Common myeloid progenitor, CD34-positive (primary cell): ENCODE measurements around the gene AHDC1.
A peak's percentile ranks its signal among the peaks of the same experiment; 100 is the strongest.

Experiments
- CTCF ChIA-PET: fragments of 350-600 bp; sonication (Branson Sonifier 250); formaldehyde crosslinking; loops from one replicate; lab custom pipeline; 2021; ENCODE audit warnings: antibody characterized with exemption; lab: Charles Lee
- POLR2A ChIA-PET: fragments of 350-600 bp; sonication (Branson Sonifier 250); formaldehyde crosslinking; loops from one replicate; lab custom pipeline; 2021; ENCODE audit warnings: antibody characterized with exemption; lab: Charles Lee
- DNase-seq, 3 donors: peaks; one replicate each; pipeline versions ENCODE4 v3.0.0 to v3.0.0-alpha.2; 2013
- H3K27ac ChIP-seq, 2 experiments: 1 replicate in 1 of 2; 2 replicates in 1 of 2; pipeline ENCODE4 v1.7.0; 2013; ENCODE audit warnings: inconsistent platforms in 2 of 2, low read length in 2 of 2, mild to moderate bottlenecking in 2 of 2, low read depth in 1 of 2, moderate library complexity in 1 of 2; ENCODE audit not compliant: severe bottlenecking in 2 of 2, insufficient read depth in 1 of 2, poor library complexity in 1 of 2
- H3K27me3 ChIP-seq, 5 experiments: replicated peaks in 2 of 5; 1 replicate in 3 of 5; 2 replicates in 2 of 5; pipeline versions ENCODE4 v1.6.1 to v1.7.0; 2013; ENCODE audit warnings: low read length in 4 of 5, mild to moderate bottlenecking in 2 of 5, moderate library complexity in 2 of 5, inconsistent platforms in 1 of 5; ENCODE audit not compliant: insufficient read depth in 5 of 5, control insufficient read depth in 4 of 5
- H3K36me3 ChIP-seq, 4 experiments: 1 replicate in 2 of 4; 2 replicates in 2 of 4; pipeline versions ENCODE4 v1.6.1 to v1.7.0; 2013; ENCODE audit warnings: low read length in 3 of 4, control low read depth in 1 of 4, mild to moderate bottlenecking in 1 of 4; ENCODE audit not compliant: control insufficient read depth in 4 of 4, insufficient read depth in 4 of 4
- H3K4me1 ChIP-seq, 4 experiments: 1 replicate in 3 of 4; 2 replicates in 1 of 4; pipeline versions ENCODE4 v1.6.1 to v1.7.1; 2013; ENCODE audit warnings: low read length in 3 of 4, mild to moderate bottlenecking in 3 of 4, control low read depth in 1 of 4, inconsistent platforms in 1 of 4, moderate library complexity in 1 of 4; ENCODE audit not compliant: control insufficient read depth in 4 of 4, insufficient read depth in 4 of 4; ENCODE audit errors: control extremely low read depth in 1 of 4
- H3K4me3 ChIP-seq, 7 experiments: 1 replicate in 4 of 7; 2 replicates in 3 of 7; pipeline versions ENCODE4 v1.5.1 to v1.7.0; 2013; ENCODE audit warnings: mild to moderate bottlenecking in 7 of 7, low read length in 6 of 7, moderate library complexity in 6 of 7, inconsistent platforms in 2 of 7, low read depth in 2 of 7, control low read depth in 1 of 7; ENCODE audit not compliant: insufficient read depth in 4 of 7, control insufficient read depth in 1 of 7; ENCODE audit errors: extremely low read depth in 1 of 7
- H3K9me3 ChIP-seq, 5 experiments: 1 replicate in 4 of 5; 2 replicates in 1 of 5; pipeline versions ENCODE4 v1.6.1 to v1.7.1; 2013; ENCODE audit warnings: low read length in 4 of 5, mild to moderate bottlenecking in 2 of 5, inconsistent platforms in 1 of 5, low read depth in 1 of 5, moderate library complexity in 1 of 5; ENCODE audit not compliant: control insufficient read depth in 4 of 5, insufficient read depth in 2 of 5; ENCODE audit errors: control extremely low read depth in 1 of 5
- WGBS: methylation state at CpG from one replicate; pipeline ENCODE4 v1.1.5; 2013; ENCODE audit not compliant: insufficient coverage; 5-methylcytosine and 5-hydroxymethylcytosine counted together

The AHDC1 gene

DNA sequence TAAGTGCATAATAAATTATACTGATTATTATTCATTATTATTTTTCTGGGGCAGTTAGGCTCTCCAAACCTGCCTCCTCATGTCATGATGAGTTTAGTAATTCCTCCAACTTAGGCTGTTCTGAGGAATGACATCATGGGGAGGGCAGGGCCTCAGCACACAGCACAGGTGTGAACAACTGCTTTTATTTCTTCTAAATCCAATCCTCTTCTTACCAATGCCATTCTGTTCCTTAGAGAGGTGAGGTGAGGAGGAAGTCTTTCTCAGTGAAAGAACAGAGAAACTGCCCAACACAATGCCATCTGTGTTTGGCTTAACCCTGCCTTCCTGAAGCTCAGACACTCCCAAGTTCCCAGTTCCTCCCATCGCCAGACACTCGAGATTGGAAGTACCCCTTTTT, 68.6 kb downstream of the AHDC1 start:
- no peaks in the 10 kb centered on the region for H3K9me3 ChIP-seq
- WGBS: 63% methylated on average over 2 of the region's 2 CpGs
- no peaks in the 10 kb centered on the region for H3K27me3 ChIP-seq
- peaks cover 0 to 57% (median 31%) of the 10 kb centered on the region in 4 experiments for H3K36me3 ChIP-seq
- no peak overlapping the region for H3K27ac ChIP-seq
- CTCF ChIA-PET: interaction anchor here (0.6 to 2.6 kb wide), 3 partner anchors 22 to 223 kb away, joined by 3 to 12 read pairs (median 5); no protein-coding TSS in a partner anchor
- peaks cover 0 to 22% (median 5%) of the 10 kb centered on the region in 4 experiments for H3K4me1 ChIP-seq
- POLR2A ChIA-PET: no interaction called here
- no peak for DNase-seq
- H3K4me3 ChIP-seq: no peak overlapping the region

DNA sequence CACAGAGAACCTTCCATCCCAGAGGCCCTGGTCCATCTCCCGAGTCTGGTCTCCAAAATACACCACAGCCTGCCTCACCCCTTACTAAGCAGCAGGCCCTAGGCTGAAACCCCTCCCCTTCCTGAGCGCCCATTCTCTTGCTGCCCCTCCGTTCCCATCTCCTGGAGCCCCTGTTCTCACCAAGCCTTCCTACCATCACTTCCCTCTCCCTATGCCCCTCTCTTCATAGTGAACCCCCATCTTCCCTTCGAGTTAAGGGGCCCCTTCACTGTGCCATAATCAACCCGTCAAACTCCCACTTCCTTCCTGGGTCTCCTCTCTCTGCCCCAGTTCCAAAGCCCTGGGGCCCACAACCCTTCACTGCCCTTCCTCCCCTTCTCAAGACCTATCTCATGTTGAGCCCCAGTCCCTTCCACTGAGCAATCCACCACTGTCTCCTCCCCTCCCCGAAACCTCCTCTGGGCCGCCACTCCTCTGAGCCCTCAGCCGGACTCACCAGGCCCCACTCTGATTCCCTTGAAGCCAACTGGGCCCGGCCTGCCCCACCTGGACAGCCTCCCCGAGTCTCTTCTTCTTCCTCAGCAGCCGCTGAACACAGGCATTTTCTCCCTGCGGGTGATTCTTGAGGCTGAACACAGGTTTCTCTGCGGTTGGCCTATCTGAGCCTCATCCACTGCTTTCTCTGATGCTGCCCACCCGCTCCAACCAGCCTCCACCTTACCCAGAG, 71.8 kb downstream of the AHDC1 start:
- CTCF ChIA-PET: interaction anchor here (1.6 kb wide), 1 partner anchor 9 kb away, joined by 4 read pairs; no protein-coding TSS in a partner anchor

DNA sequence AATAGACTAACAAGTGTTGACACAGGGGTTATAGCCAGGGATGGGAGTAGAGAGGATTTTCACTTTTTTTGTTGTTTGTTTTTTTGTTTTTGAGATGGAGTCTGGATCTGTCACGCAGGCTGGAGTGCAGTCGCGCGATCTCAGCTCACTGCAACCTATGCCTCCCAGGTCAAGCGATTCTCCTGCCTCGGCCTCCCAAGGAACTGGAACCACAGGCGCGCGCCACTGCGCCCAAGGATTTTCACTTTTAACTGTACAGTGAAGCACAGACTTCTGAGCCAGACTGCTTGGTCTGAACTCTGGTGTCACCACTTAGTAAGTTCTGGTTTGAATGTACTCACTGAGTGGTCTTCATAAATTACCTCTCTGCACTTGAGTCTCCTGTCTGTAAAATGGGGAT, 73.8 kb downstream of the AHDC1 start:
- peaks cover 5 to 61% (median 45%) of the 10 kb centered on the region in 4 experiments for H3K4me1 ChIP-seq
- CTCF ChIA-PET: interaction anchor here (0.9 to 1.3 kb wide), 2 partner anchors 13 to 20 kb away, joined by 3 read pairs; no protein-coding TSS in a partner anchor
- POLR2A ChIA-PET: no interaction called here

More for the DNA sequence above, 71.8 kb downstream of the AHDC1 start:
- POLR2A ChIA-PET: no interaction called here
- Histone ChIP-seq H3K4me3 (no peak overlapping the region), H3K27me3 (no peaks in the 10 kb centered on the region), H3K9me3 (no peaks in the 10 kb centered on the region), H3K27ac (peak overlapping the region in 1 of 2 experiments; percentile 5), H3K36me3 (peaks cover 0 to 40% (median 23%) of the 10 kb centered on the region in 4 experiments), H3K4me1 (peaks cover 0 to 41% (median 26%) of the 10 kb centered on the region in 4 experiments)
- no peak for DNase-seq
- 82% methylated on average over 13 of the region's 14 CpGs for WGBS

DNA sequence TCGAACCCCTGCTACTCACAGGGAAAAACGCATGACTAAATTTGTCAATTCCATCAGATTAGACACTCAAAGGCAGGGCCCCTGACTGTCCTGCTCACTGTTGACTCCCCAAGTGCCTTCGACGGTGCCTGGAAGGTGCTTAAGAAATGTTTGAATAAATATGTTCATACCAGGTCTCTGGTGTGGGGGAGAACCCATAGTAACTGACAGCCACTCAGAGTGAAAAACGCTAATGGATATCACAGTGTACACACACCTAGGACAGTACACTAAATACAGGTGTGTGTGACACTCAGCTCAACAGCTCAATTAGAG, 74.3 kb downstream of the AHDC1 start:
- CTCF ChIA-PET: no interaction called here
- POLR2A ChIA-PET: no interaction called here
- WGBS: 98% methylated on average over 4 of the region's 5 CpGs
- Histone ChIP-seq H3K27ac (peak overlapping the region in 1 of 2 experiments; percentile 14), H3K36me3 (peaks cover 0 to 21% (median 14%) of the 10 kb centered on the region in 4 experiments), H3K27me3 (no peaks in the 10 kb centered on the region), H3K9me3 (no peaks in the 10 kb centered on the region), H3K4me1 (peaks cover 5 to 66% (median 50%) of the 10 kb centered on the region in 4 experiments), H3K4me3 (no peak overlapping the region)
- DNase-seq: no peak

More for the DNA sequence above, 73.8 kb downstream of the AHDC1 start:
- no peak for DNase-seq
- Histone ChIP-seq H3K9me3 (no peaks in the 10 kb centered on the region), H3K4me3 (no peak overlapping the region), H3K27me3 (no peaks in the 10 kb centered on the region), H3K36me3 (peaks cover 0 to 27% (median 16%) of the 10 kb centered on the region in 4 experiments), H3K27ac (no peak overlapping the region)
- WGBS: 99% methylated on average over 10 of the region's 10 CpGs

DNA sequence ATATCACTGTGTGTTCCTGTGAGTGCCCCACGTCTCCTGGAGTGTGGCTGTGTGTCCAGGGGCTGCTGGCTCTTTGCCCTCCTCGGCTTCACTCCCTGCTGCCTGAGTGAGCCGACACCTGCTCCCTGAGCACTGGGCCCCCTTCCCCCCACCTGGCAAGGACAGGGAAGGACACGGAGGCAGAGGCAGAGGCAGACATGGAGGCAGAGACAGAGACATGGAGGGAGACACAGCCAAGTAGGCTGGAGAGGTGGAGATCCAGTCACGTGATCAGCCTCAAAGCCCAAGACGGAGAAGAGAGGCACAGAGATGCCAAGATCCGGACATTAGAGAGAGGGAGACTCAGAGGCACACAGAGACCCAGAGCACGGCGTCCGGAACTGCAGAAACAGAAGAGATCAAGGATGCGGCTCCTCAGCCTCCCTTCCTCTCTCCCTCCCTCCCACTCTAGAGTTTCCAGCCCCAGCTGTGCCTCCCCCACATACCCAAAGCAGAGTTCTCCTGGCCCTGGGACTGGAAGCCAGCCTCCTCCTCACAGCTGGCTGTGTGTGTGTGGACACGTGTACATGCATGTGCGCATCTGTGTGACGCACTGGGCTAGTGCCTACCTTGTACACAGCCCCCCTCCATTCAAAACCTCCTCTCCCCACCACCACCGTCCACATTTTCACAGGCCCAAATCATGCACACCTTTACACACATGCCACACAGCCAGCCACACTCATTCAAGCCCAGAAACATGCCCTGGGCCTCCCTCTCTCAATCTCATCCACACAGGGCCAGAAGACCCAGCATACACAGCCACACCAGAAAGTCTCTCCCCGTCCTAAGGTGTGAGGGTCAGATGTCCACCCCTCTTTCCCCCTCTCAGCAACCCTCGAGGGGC, 74.9 kb downstream of the AHDC1 start:
- H3K4me1 ChIP-seq: peaks cover 8 to 72% (median 56%) of the 10 kb centered on the region in 4 experiments
- CTCF ChIA-PET: no interaction called here

DNA sequence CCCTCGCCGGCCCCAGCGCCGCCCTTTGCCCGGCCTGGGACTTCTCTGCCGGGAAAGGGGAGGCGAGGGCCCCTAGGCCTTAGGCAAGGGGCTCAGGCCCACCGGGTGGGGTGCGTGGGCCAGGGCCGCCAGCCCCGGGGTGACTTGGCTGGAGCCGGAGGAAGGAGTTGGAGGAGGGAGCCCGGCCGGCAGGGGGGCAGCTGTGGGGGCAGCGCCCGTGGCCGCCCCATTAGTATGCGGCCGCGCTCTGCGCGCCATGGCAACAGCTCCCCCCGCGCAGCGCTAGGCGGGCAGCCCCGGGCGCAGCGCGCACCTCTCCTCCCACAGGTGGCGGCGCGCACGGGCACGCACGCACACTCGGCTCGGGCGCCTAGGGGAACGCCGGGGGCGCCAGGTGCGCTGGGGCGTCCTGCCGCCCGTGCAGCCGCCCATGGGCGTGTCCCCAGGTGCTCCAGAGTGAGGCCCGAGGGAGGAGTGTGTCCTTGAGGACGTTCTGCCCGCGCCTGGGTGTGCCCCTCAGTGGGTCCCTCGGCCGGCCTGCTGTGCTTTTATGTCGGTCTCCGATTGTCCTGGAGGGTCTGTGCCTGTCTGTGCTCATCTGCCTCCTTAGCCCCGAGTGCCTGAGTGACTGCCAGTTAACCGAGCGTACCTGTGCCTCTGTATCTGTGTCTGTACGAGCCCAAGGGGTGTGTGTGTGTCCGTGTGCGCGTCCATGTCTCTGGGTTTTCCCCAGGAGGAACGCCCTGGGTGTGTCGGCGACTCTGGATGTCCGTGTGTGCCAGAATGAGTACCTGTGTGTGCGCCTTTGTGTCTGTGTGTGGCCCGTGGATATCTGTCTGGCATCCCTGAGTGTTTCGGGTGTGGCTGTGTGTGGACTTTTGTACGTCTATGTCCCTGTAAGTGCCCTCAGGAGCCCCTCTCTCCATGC, 75.8 kb downstream of the AHDC1 start:
- CTCF ChIA-PET: interaction anchor here (1.8 kb wide), 1 partner anchor 28 kb away, joined by 5 read pairs; no protein-coding TSS in a partner anchor
- POLR2A ChIA-PET: interaction anchor here (0.6 to 2.5 kb wide), 3 partner anchors 28 to 142 kb away, joined by 5 to 7 read pairs (median 5); partner anchors contain the start of gene WASF2
- Histone ChIP-seq H3K27ac (peak overlapping the region in 1 of 2 experiments; percentile 46), H3K36me3 (peaks cover 0 to 8% (median 3%) of the 10 kb centered on the region in 4 experiments), H3K27me3 (no peaks in the 10 kb centered on the region), H3K4me3 (peak overlapping the region; percentile 25 to 76 (median 67)), H3K4me1 (peaks cover 8 to 81% (median 65%) of the 10 kb centered on the region in 4 experiments), H3K9me3 (no peaks in the 10 kb centered on the region)
- WGBS: 6% methylated on average over 47 of the region's 71 CpGs
- peak in 2 of 3 donors; percentile 66 to 77 for DNase-seq

More for the DNA sequence above, 74.9 kb downstream of the AHDC1 start:
- H3K27ac ChIP-seq: peak overlapping the region in 1 of 2 experiments; percentile 14
- H3K36me3 ChIP-seq: peaks cover 0 to 17% (median 10%) of the 10 kb centered on the region in 4 experiments
- WGBS: 47% methylated on average over 16 of the region's 17 CpGs
- H3K4me3 ChIP-seq: peak overlapping the region in 4 of 7 experiments; percentile 62 to 76 (median 68)
- no peaks in the 10 kb centered on the region for H3K27me3 ChIP-seq
- peak in 1 of 3 donors; percentile 23 for DNase-seq
- POLR2A ChIA-PET: no interaction called here
- no peaks in the 10 kb centered on the region for H3K9me3 ChIP-seq
